ENCODE measurements around the gene TSPAN5.

Gene TSPAN5

GRCh38 chr4:98566361-98567008 lies 91.9 kb downstream of the TSPAN5 start:
- no peak overlapping the region for H3K4me3 ChIP-seq (ENCODE audit: low read depth, low read length)
- TF ChIP-seq, protein P1, sequence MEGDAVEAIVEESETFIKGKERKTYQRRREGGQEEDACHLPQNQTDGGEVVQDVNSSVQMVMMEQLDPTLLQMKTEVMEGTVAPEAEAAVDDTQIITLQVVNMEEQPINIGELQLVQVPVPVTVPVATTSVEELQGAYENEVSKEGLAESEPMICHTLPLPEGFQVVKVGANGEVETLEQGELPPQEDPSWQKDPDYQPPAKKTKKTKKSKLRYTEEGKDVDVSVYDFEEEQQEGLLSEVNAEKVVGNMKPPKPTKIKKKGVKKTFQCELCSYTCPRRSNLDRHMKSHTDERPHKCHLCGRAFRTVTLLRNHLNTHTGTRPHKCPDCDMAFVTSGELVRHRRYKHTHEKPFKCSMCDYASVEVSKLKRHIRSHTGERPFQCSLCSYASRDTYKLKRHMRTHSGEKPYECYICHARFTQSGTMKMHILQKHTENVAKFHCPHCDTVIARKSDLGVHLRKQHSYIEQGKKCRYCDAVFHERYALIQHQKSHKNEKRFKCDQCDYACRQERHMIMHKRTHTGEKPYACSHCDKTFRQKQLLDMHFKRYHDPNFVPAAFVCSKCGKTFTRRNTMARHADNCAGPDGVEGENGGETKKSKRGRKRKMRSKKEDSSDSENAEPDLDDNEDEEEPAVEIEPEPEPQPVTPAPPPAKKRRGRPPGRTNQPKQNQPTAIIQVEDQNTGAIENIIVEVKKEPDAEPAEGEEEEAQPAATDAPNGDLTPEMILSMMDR (IDR thresholded peaks at IDR 0.05; ENCODE audit: low read depth, low read length): no peak

GRCh38 chr4:98565681-98566301 lies 92.6 kb downstream of the TSPAN5 start:
- TF ChIP-seq, protein P1 (IDR thresholded peaks at IDR 0.05; ENCODE audit: low read depth, low read length): no peak
- no peak overlapping the region for H3K4me3 ChIP-seq (ENCODE audit: low read depth, low read length)

GRCh38 chr4:98564852-98565251 lies 93.6 kb downstream of the TSPAN5 start:
- TF ChIP-seq, protein P1 (IDR thresholded peaks at IDR 0.05; ENCODE audit: low read depth, low read length): no peak
- no peak overlapping the region for H3K4me3 ChIP-seq (ENCODE audit: low read depth, low read length)

DNA sequence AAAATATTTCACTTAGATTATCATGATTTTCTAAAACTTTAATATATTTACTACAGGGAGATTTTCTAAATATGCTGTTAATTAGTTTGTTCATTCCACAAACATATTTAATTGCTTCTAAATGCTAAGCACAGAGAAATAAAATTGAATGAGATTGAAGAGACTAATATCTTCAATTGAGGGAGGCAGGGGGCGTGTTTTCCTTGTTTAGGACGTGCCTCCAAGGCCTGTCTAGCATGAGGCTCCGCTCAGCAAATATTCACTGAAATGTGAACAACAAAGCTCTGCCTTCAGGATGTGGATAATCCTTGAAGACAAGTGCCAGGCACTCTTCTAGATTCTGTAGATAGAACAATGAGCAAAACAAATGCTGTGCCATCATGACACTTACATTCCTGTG lies 98.1 kb downstream of the TSPAN5 start:
- H3K4me3 ChIP-seq (ENCODE audit: low read depth, low read length): no peak overlapping the region
- TF ChIP-seq, protein P1 (IDR thresholded peaks at IDR 0.05; ENCODE audit: low read depth, low read length): no peak

GRCh38 chr4:98558471-98559169 lies 99.8 kb downstream of the TSPAN5 start:
- TF ChIP-seq, protein P1 (IDR thresholded peaks at IDR 0.05; ENCODE audit: low read depth, low read length): no peak
- H3K4me3 ChIP-seq (ENCODE audit: low read depth, low read length): no peak overlapping the region

DNA sequence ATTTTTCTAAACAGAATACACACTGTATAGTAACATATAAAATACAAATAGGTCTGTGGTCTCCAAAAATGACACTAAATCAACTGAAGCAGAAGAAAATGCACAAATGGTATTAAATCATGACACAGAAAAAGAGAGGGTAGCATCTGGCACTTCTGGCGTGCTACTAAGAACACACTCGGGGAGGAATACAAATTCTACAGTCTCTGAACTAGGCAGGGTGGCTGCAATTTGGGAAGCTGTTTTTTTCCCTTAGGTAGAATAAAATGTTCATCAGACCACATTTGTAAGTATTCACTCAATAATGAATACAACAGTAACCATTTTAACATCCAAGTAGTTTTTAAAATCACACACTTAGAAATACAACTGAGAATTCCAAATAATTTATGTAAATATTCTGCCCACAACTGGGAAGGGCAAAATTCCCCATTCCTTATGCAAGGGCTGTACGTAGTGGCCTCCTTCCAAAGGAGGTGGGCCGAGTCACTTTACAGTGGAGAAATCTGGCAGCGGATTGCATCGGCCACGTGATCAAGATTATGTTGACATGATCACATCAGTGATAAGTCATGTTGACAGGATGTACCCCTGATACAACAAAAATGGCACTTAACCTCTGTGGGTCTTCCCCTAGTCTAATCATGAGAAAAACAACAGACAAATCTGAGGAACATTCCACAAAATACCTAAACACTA lies 101.1 kb downstream of the TSPAN5 start:
- TF ChIP-seq, protein P1 (IDR thresholded peaks at IDR 0.05; ENCODE audit: low read depth, low read length): no peak
- no peak overlapping the region for H3K4me3 ChIP-seq (ENCODE audit: low read depth, low read length)

Data from WI38 (cell line).